Amniotic epithelial cell (primary cell): ENCODE measurements around the gene RUNX2.

ENCODE experiments used
- DNase-seq: peaks from one replicate; pipeline ENCODE4 v3.0.0-alpha.2; 2010; ENCODE audit warnings: low read depth

Gene RUNX2

GRCh38 chr6:45619211-45619760 is 291.2 kb downstream of the RUNX2 start:
- DNase-seq: peak; percentile 78

DNA sequence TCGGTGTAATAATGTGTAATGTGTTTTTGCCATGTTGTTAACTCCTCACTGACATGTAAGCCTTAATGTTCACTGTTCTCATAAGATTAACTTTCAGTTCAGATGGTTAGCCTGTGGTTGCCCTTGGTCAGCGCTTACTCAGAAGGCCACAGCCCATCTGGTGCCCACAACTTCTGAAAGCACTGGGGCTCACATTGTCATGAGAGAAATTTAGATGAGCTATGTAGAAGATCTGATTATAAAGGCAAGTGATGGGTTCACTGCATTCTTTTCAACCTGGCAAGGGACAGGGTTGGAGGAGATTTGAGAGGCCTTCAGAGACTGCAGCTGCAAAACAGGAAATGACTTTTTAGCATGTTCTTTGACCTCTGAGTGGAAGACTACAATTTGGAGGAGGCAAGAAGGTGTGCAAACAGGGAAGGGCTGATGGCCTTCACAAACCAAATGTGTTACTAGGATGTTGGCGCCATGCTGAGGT is 291.9 kb downstream of the RUNX2 start:
- DNase-seq: peak; percentile 86

GRCh38 chr6:45624228-45624627 is 296.1 kb downstream of the RUNX2 start:
- DNase-seq: no peak

DNA sequence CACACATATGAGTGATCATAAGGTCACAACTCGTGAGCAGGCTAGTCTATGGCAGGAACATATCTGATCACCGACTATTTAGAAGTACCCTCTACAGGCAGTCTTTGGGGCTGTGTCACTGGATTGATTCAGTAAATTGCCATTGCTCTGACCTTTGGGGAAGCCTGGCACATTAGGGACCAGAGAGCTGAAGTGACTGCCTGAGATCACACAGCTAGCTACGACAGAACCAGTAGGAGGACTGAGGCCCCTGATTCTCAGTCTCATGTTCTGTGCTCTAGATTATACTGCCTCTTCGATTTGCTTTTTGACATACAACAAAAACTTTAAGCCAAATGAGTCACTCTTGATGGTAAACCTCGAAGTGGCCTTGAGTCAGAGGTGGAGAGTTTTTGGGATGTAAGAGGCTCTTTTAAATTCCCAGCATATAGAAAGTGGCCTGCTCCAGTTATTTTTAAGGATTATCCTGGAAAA is 297.1 kb downstream of the RUNX2 start:
- peak; percentile 71 for DNase-seq

- DNase-seq: peak; percentile 97
These were observed 298.2 kb downstream of the RUNX2 start for GRCh38 chr6:45626087-45626891.

- no peak for DNase-seq
These were observed 302.2 kb downstream of the RUNX2 start for GRCh38 chr6:45630314-45630713.

DNA sequence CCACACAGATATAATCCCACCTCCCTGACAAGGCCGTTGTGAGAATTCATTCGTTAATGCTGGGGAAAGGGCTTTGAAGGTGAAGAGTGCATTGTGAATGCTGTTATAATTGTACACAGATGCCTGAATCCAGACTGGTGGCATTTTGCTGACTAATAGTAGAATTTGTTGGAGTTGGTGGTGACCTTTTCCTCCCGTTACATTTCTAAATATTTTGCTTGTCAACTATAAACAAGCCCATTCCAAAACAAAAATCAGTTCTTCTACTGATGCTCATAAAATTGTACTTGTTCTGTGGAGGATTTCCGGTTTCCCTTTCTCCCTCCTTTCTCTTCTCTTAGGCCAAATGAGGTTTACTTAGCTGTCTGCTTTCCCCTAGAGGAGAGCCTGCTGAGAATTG is 302.7 kb downstream of the RUNX2 start:
- DNase-seq: no peak

- no peak for DNase-seq
These were observed 303.3 kb downstream of the RUNX2 start for GRCh38 chr6:45631396-45631795.

GRCh38 chr6:45633272-45633908 is 305.3 kb downstream of the RUNX2 start:
- no peak for DNase-seq

- no peak for DNase-seq
These were observed 306.1 kb downstream of the RUNX2 start for GRCh38 chr6:45634231-45634630.

DNA sequence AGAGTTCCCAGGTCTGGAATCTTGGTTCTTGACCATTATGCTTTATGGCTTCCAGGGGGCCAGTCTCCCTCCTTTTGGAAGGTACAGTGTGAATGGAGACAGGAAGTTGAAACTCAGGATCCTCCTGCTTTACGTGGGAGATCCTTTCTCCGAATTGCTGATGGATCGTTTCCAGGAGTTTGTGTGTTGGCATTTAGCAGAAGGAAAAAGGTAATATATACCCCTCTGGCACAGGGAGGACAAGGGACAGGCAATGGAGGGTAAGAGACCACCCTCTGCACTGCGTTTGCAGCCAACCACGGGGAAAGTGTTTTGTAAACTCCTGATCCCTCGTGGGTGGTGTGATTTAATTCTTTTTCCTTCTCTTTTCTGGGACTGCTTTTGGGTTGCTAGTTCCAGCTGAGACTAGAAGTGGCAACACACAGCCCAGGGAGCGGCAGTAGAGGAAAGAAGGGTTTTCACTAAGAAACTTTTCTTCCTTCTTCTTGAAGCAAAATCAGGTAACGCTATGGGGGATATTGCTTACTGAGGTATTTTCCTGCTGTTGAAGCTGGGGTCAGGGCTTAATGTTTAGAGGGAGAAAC is 307.2 kb downstream of the RUNX2 start:
- no peak for DNase-seq

DNA sequence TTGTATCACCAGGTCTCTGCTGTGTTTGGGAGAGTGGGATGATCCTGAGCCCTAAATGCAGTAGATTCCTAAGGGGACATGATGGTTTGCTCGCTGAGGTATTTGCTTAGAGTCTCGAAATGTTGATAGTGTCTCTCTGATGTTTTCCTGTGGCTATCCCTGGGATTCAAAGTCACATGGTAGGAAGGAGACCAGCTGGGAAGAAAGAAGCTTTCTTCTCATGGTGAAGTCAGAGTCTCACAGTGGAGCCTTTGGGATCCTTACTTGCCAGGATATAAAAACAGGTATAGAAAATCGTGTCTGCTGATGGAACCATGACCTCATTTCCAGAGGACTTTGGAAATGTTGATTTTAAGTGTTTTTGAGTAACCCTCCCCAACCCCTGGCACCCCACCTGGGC is 308.9 kb downstream of the RUNX2 start:
- DNase-seq: no peak

GRCh38 chr6:45637611-45638257 is 309.6 kb downstream of the RUNX2 start:
- DNase-seq: peak; percentile 23

GRCh38 chr6:45640081-45640491 is 312.0 kb downstream of the RUNX2 start:
- DNase-seq: peak; percentile 91

GRCh38 chr6:45640811-45641210 is 312.7 kb downstream of the RUNX2 start:
- DNase-seq: no peak

DNA sequence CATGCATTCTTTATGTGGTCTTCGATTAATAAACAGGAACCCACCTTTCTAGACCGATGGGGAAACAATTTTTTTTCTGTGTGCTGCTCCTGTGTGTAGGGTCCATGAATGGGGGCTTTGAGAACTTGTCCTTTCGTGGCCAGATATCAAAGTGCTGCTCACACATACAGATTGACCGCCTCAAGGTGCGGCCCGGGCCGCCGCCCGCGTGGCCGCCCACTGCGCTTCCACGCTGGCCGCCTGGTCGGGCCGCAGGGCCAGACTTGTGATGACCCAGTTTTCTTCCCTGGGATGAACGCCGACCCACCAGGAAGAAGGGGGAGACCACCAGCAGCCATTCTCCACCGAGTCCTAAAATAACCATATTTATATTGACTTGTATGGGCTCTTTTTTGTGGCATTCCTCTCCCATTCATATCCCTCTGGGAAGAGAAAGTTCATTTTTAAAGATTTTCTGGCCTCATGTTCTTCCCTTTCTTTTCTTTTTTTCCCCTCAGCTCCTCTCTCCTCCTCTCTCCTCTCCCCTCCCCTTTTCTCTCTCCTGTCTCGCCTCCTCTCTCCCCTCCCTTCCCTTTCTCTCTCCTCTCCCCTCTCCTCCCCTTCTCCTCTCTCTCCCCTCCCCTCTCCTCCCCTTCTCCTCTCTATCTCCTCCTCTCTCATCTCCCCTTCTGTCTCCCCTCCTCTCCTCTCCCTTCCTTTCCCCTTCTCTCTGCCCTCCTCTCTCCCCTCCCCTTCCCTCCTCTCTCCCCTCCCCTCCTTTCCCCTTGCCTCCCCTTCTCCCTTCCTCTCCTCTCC is 314.4 kb downstream of the RUNX2 start:
- no peak for DNase-seq

- no peak for DNase-seq
These were observed 315.0 kb downstream of the RUNX2 start for GRCh38 chr6:45643126-45643525.

DNA sequence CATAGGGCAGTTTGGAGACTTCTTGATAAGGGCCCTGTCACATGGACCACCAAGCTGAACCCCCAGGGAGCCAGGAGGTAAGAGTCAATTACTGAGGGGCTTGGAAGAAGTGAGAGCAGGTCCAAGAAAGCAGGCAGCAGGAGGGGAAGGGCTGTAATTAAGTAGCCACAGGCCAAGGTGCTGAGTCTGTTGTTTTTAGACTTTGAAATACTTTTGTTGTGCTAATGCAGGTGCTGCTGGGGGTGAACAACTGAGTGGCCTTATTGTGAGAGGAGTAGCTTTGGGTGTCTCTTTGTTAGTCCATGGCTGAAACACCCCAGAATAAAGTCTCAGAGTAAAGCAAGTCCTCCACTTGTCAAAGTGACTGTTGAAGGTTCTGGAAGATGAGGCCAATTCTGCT is 316.6 kb downstream of the RUNX2 start:
- no peak for DNase-seq

GRCh38 chr6:45645302-45645701 is 317.2 kb downstream of the RUNX2 start:
- no peak for DNase-seq

DNA sequence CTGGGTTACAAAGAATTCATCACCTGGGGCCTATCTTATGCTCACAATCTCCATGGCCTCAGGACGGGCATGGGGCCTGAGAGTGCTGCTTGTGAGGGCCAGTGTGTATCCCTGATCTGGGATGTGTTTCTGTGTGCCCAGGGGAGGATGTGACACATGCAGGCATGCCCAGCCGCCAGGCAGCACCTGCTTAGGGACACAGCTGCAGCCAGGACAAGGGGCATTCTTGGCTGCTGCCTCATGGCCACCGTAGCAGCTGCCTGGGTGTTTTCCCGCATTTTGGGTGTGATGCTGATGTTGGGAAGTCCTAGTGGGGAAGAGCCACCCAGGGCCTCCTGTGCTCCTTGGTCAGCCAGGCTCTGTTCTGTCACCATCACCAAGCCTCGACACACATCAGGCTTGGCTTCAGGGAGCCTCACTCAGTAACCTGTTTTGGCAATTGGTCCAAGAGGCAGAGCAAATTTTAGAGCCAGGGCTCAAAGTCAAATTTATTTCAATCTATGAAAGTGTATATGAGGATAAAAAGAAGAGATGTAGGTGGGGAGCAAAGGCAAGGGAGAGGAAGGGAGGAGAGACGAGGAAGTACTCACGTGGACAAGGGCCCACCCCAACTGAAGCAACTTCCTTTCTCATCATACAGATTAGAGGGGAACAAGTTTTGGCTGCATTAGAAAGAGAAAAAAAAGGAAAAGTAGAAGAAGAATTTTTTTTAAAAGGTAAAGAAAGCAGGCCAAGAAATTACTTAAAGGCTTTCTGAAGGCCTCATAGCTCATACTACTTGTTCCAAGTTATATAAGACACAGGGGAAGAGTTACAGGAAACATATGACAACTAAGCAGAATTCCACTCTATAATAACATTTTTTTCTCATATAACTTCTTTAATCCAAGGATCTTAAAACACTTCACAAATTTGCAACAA is 319.5 kb downstream of the RUNX2 start:
- no peak for DNase-seq
